CD14-positive monocyte (primary cell): ENCODE data around the gene ADAM11. TPM values are rescaled to one million over a fixed set of nuclear protein-coding genes. Genes with fewer than 3 reads are reported as not detected.

Experiments
- DNase-seq, 3 donors: peaks; one replicate each; pipeline ENCODE4 v3.0.0-alpha.2; 2011 to 2022
- H2AFZ ChIP-seq: 2 replicates; pipeline ENCODE4 v1.6.0; 2012; ENCODE audit warnings: mild to moderate bottlenecking, low read depth, low read length, inconsistent platforms; ENCODE audit not compliant: insufficient read depth, poor library complexity, severe bottlenecking
- H3K27ac ChIP-seq, 2 donors: 1 replicate in 1 of 2; 2 replicates in 1 of 2; pipeline ENCODE4 v1.5.1; 2012 to 2013; ENCODE audit warnings: low read length in 2 of 2, control low read depth in 1 of 2, inconsistent platforms in 1 of 2, low read depth in 1 of 2, mild to moderate bottlenecking in 1 of 2
- H3K27me3 ChIP-seq, 2 donors: one replicate each; pipeline versions ENCODE4 v1.6.0 to v1.6.1; 2011 to 2013; ENCODE audit warnings: low read length in 2 of 2; ENCODE audit not compliant: control insufficient read depth in 2 of 2, insufficient read depth in 2 of 2
- H3K36me3 ChIP-seq, 2 donors: replicated peaks in 1 of 2; 1 replicate in 1 of 2; 2 replicates in 1 of 2; pipeline versions ENCODE4 v1.5.1 to v1.6.1; 2012 to 2013; ENCODE audit warnings: low read length in 2 of 2, control low read depth in 1 of 2, inconsistent platforms in 1 of 2, mild to moderate bottlenecking in 1 of 2; ENCODE audit not compliant: insufficient read depth in 2 of 2, control insufficient read depth in 1 of 2
- H3K4me1 ChIP-seq, 2 donors: 1 replicate in 1 of 2; 2 replicates in 1 of 2; pipeline versions ENCODE4 v1.5.1 to v1.6.1; 2012 to 2013; ENCODE audit warnings: low read length in 2 of 2, control low read depth in 1 of 2, inconsistent platforms in 1 of 2, mild to moderate bottlenecking in 1 of 2, moderate library complexity in 1 of 2; ENCODE audit not compliant: insufficient read depth in 2 of 2, control insufficient read depth in 1 of 2
- H3K4me2 ChIP-seq: replicated peaks from 2 replicates; pipeline ENCODE3; 2012; ENCODE audit warnings: low read length, moderate library complexity, mild to moderate bottlenecking; ENCODE audit not compliant: poor library complexity, severe bottlenecking; ENCODE audit errors: extremely low read depth
- H3K4me3 ChIP-seq, 3 experiments: fragments of 200-600 bp in 1 of 3; sonication (generic) in 1 of 3; replicated peaks in 1 of 3; 1 replicate in 2 of 3; 2 replicates in 1 of 3; pipeline ENCODE4 v1.5.1; 2011 to 2013; ENCODE audit warnings: low read length in 3 of 3, mild to moderate bottlenecking in 3 of 3, control low read depth in 2 of 3, low read depth in 2 of 3, inconsistent platforms in 1 of 3, moderate library complexity in 1 of 3
- H3K79me2 ChIP-seq: 2 replicates; pipeline ENCODE4 v1.6.0; 2012; ENCODE audit warnings: mild to moderate bottlenecking, control low read depth, inconsistent platforms, low read length, moderate library complexity; ENCODE audit not compliant: insufficient read depth
- H3K9ac ChIP-seq: 2 replicates; pipeline ENCODE4 v1.6.0; 2017; ENCODE audit warnings: low read length, mild to moderate bottlenecking; ENCODE audit not compliant: insufficient read depth, poor library complexity, severe bottlenecking
- H3K9me3 ChIP-seq, 2 donors: replicated peaks in 1 of 2; 1 replicate in 1 of 2; 2 replicates in 1 of 2; pipeline versions ENCODE4 v1.5.1 to v1.6.1; 2012 to 2013; ENCODE audit warnings: low read length in 2 of 2, control low read depth in 1 of 2; ENCODE audit not compliant: control insufficient read depth in 1 of 2, insufficient read depth in 1 of 2
- H4K20me1 ChIP-seq: 2 replicates; pipeline ENCODE4 v1.6.0; 2012; ENCODE audit warnings: mild to moderate bottlenecking, low read length, control low read depth, moderate library complexity; ENCODE audit not compliant: insufficient read depth
- H3K27ac Mint-ChIP-seq, 7 donors: one replicate each; pipeline ENCODE4 v1.8.0; 2020; ENCODE audit warnings: mild to moderate bottlenecking in 7 of 7, mixed read lengths in 7 of 7, moderate library complexity in 6 of 7, inconsistent platforms in 2 of 7
- H3K27me3 Mint-ChIP-seq, 3 donors: one replicate each; pipeline ENCODE4 v1.8.0; 2021 to 2022; ENCODE audit warnings: low read depth in 3 of 3, mild to moderate bottlenecking in 3 of 3, mixed read lengths in 3 of 3, moderate library complexity in 3 of 3, inconsistent platforms in 1 of 3
- H3K36me3 Mint-ChIP-seq, 2 donors: one replicate each; pipeline ENCODE4 v1.8.0; 2020; ENCODE audit warnings: mixed read lengths in 2 of 2, inconsistent platforms in 1 of 2, mild to moderate bottlenecking in 1 of 2
- H3K4me1 Mint-ChIP-seq: one replicate; pipeline ENCODE4 v1.8.0; 2020; ENCODE audit warnings: mild to moderate bottlenecking, mixed read lengths
- H3K4me3 Mint-ChIP-seq, 2 donors: one replicate each; pipeline ENCODE4 v1.8.0; 2020; ENCODE audit warnings: mild to moderate bottlenecking in 2 of 2, mixed read lengths in 2 of 2, moderate library complexity in 1 of 2
- H3K9me3 Mint-ChIP-seq, 7 donors: one replicate each; pipeline ENCODE4 v1.8.0; 2020 to 2022; ENCODE audit warnings: mixed read lengths in 7 of 7, mild to moderate bottlenecking in 6 of 7, moderate library complexity in 6 of 7, inconsistent platforms in 2 of 7
- CTCF ChIP-seq: fragments of 200-600 bp; IDR thresholded peaks from one replicate; pipeline ENCODE4 v1.8.0; 2022; ENCODE audit warnings: antibody characterized with exemption, mild to moderate bottlenecking
- WGBS: methylation state at CpG from one replicate; pipeline ENCODE4 v1.1.5; 2013; ENCODE audit warnings: missing lambda C conversion rate; ENCODE audit not compliant: insufficient coverage; 5-methylcytosine and 5-hydroxymethylcytosine counted together
- intact Hi-C, 2 donors: fragments of 100-400 bp; cut with micrococcal nuclease; formaldehyde crosslinking; loops; one replicate each; pipeline versions ENCODE4 v1.15.0 to v1.15.1; 2023
- polyA plus RNA-seq, 3 donors: library from polyadenylated mRNA; depleted of rRNA in 1 of 3; unstranded in 2 of 3; stranded (reverse) in 1 of 3; fragments of 300-500 nt in 2 of 3; fragments of >200 nt in 1 of 3; fragmentation: Illumina TruSeq in 2 of 3; gene quantifications; 1 replicate in 2 of 3; 2 replicates in 1 of 3; pipeline ENCODE4 v1.2.3, GENCODE V29; 2012 to 2021

The ADAM11 gene
- polyA plus RNA-seq, 3 donors = 0.19 TPM; not detected in 2

GRCh38 chr17:44763170-44763569 lies 4.4 kb downstream of the ADAM11 start:
- peaks cover 5 to 8% of the 10 kb centered on the region in 2 donors for H3K4me1 ChIP-seq
- no peak overlapping the region for H3K27ac Mint-ChIP-seq
- peaks cover 9 to 22% of the 10 kb centered on the region in 2 donors for H3K27me3 ChIP-seq
- no peaks in the 10 kb centered on the region for H3K79me2 ChIP-seq
- peaks cover 0 to 2% of the 10 kb centered on the region in 2 donors for H3K9me3 ChIP-seq
- peaks cover 20 to 37% (median 21%) of the 10 kb centered on the region in 3 donors for H3K27me3 Mint-ChIP-seq
- 90% methylated on average over 5 of the region's 5 CpGs for WGBS
- H3K9me3 Mint-ChIP-seq = peaks cover 0 to 1% (median 0%) of the 10 kb centered on the region in 7 donors
- no peaks in the 10 kb centered on the region for H3K36me3 Mint-ChIP-seq
- no peak overlapping the region for H3K4me2 ChIP-seq
- intact Hi-C loops = no loop called here
- TF ChIP-seq CTCF = no peak
- no peak overlapping the region for H3K9ac ChIP-seq
- no peaks in the 10 kb centered on the region for H4K20me1 ChIP-seq
- peaks cover 2% of the 10 kb centered on the region for H3K4me1 Mint-ChIP-seq
- no peak overlapping the region for H3K4me3 ChIP-seq
- no peak overlapping the region for H3K4me3 Mint-ChIP-seq
- no peak overlapping the region for H2AFZ ChIP-seq
- no peak for DNase-seq
- no peaks in the 10 kb centered on the region for H3K36me3 ChIP-seq
- H3K27ac ChIP-seq = no peak overlapping the region

GRCh38 chr17:44765965-44766364 lies 7.2 kb downstream of the ADAM11 start:
- H3K4me3 ChIP-seq = no peak overlapping the region
- H2AFZ ChIP-seq = no peak overlapping the region
- Mint-ChIP-seq H3K4me3 (no peak overlapping the region), H3K27me3 (peaks cover 8 to 14% (median 10%) of the 10 kb centered on the region in 3 donors), H3K4me1 (peaks cover 9% of the 10 kb centered on the region), H3K27ac (peak overlapping the region in 1 of 7 donors; percentile 25), H3K36me3 (no peaks in the 10 kb centered on the region), H3K9me3 (peaks cover 0 to 2% (median 0%) of the 10 kb centered on the region in 7 donors)
- H3K27ac ChIP-seq = no peak overlapping the region
- H3K27me3 ChIP-seq = no peaks in the 10 kb centered on the region
- 100% methylated on average over 6 of the region's 11 CpGs for WGBS
- no peaks in the 10 kb centered on the region for H3K9me3 ChIP-seq
- H3K9ac ChIP-seq = no peak overlapping the region
- no peak for TF ChIP-seq CTCF
- no peak overlapping the region for H3K4me2 ChIP-seq
- H3K79me2 ChIP-seq = no peaks in the 10 kb centered on the region
- DNase-seq = no peak
- intact Hi-C loops = no loop called here
- H4K20me1 ChIP-seq = no peaks in the 10 kb centered on the region
- no peaks in the 10 kb centered on the region for H3K36me3 ChIP-seq
- peaks cover 3 to 6% of the 10 kb centered on the region in 2 donors for H3K4me1 ChIP-seq
